Mesodermal cell (in vitro differentiated cells): ENCODE data around the gene GDPGP1.

Experiments used
- H3K27ac ChIP-seq: 2 replicates; pipeline ENCODE4 v1.7.0; 2013; ENCODE audit warnings: mild to moderate bottlenecking, low read depth, low read length, moderate library complexity; ENCODE audit not compliant: severe bottlenecking
- H3K36me3 ChIP-seq: 2 replicates; pipeline ENCODE4 v1.7.1; 2013; ENCODE audit warnings: mild to moderate bottlenecking, low read length, moderate library complexity; ENCODE audit not compliant: control insufficient read depth, insufficient read depth
- H3K4me1 ChIP-seq: one replicate; pipeline ENCODE4 v1.7.1; 2013; ENCODE audit warnings: mild to moderate bottlenecking, low read length; ENCODE audit not compliant: insufficient read depth, control insufficient read depth, poor library complexity, severe bottlenecking
- H3K4me3 ChIP-seq: 2 replicates; pipeline ENCODE4 v1.7.0; 2013; ENCODE audit warnings: low read length, control low read depth, mild to moderate bottlenecking; ENCODE audit not compliant: insufficient read depth, poor library complexity, severe bottlenecking; ENCODE audit errors: extremely low read depth
- H3K9me3 ChIP-seq: 2 replicates; pipeline ENCODE4 v1.7.1; 2013; ENCODE audit warnings: mild to moderate bottlenecking, low read length, moderate library complexity; ENCODE audit not compliant: control insufficient read depth
- WGBS, 2 experiments: methylation state at CpG; one replicate each; pipeline ENCODE4 v1.1.5; 2013; ENCODE audit warnings: missing lambda C conversion rate in 2 of 2; ENCODE audit not compliant: insufficient coverage in 2 of 2; 5-methylcytosine and 5-hydroxymethylcytosine counted together

The GDPGP1 gene

DNA sequence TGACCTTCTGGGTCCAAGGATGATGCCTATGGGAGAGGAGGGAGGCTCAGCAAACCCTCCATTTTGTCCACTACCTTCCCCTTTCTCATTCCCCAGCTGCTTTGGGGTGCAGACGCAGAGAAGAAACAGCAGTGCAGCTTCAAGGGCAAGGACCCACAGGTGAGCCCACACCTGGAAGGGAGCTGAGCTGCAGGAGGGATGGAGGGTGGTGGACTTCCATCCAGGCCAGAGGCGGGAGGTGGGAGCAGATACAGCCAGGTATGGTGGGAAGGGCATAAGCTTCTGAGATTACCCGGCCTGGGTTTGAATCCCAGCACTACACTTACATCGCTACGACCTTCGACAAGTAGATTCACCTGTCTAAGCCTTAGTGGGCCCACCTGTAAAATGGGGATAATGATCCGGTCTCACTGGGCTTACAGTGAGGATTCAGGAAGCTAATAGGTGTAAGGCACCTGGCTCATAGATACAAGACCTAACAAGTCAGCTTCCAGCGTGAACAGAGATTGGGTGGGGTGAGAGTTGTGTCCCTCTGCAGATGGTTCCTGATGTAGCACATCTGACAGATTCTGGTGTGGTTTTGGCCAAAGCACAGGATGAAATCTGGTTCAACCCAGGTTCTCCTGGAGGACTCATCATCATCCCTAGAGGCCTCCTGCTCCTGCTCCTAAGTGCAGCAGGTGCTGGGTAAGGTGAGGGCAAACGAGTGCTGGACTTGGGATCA, 16.2 kb upstream of the GDPGP1 start:
- no peak overlapping the region for H3K4me3 ChIP-seq
- no peaks in the 10 kb centered on the region for H3K9me3 ChIP-seq
- H3K4me1 ChIP-seq = peaks cover 6% of the 10 kb centered on the region
- H3K27ac ChIP-seq = no peak overlapping the region
- H3K36me3 ChIP-seq = peaks cover 9% of the 10 kb centered on the region
- WGBS, 2 experiments = 95 to 96% methylated on average over 8 of the region's 9 CpGs

DNA sequence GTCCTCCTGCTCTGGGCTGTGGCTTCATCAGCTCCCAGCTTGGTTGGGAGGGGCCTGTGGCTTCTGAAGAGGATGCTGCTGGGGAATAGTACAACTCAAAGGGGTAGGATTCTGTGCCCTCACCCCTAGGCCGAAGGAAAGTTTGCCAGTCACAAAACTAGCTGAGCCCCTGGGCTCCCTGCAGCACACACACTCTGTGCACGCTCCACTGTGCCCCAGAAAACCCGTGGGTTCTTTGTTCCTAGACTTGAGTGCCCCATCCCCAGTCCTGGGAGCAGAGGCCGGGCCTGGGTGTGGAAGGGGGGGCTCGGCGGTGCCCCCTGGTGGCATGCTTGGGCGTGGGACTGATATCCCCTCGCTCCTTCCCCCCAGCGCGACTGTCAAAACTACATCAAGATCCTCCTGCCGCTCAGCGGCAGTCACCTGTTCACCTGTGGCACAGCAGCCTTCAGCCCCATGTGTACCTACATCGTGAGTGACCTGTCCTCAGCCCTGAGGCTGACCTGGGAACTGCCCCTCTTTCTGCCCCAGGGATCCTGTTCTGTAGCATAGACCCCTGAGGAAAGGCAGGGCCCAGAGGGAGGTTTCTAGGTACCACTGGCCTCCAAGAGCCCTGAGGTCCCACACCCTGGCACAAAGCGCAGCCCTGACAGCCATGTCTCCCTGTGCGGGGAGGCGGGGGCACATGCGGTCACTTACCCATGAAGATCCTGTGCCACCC, 14.4 kb upstream of the GDPGP1 start:
- Histone ChIP-seq H3K27ac (no peak overlapping the region), H3K4me1 (no peaks in the 10 kb centered on the region), H3K36me3 (peaks cover 21% of the 10 kb centered on the region), H3K4me3 (no peak overlapping the region), H3K9me3 (no peaks in the 10 kb centered on the region)
- WGBS, 2 experiments = 58% methylated on average over 15 to 17 of the region's 17 CpGs

DNA sequence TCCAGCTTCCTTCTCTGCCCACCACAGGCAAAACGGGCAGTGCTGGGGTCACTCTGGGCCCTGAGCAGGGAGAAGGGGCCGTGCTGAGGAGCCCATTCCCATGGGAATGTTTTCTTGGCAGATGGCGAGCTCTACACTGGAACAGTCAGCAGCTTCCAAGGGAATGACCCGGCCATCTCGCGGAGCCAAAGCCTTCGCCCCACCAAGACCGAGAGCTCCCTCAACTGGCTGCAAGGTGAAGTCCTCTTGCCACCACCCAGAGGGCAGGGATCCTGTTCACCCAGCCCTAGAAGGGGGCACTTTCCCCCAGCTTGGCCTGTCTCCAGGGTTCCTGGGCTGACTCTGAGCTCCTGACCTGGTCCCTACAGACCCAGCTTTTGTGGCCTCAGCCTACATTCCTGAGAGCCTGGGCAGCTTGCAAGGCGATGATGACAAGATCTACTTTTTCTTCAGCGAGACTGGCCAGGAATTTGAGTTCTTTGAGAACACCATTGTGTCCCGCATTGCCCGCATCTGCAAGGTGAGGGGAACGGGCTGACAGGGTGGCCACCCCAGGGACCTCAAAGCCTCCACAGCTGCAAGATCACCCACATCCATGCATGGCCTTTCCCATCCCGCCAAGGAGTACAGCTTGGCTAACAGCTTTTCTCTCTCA, 12.6 kb upstream of the GDPGP1 start:
- Histone ChIP-seq H3K4me1 (no peaks in the 10 kb centered on the region), H3K27ac (no peak overlapping the region), H3K36me3 (peaks cover 35% of the 10 kb centered on the region), H3K9me3 (no peaks in the 10 kb centered on the region), H3K4me3 (no peak overlapping the region)
- 68 to 72% methylated on average over 11 to 14 of the region's 14 CpGs for WGBS, 2 experiments

DNA sequence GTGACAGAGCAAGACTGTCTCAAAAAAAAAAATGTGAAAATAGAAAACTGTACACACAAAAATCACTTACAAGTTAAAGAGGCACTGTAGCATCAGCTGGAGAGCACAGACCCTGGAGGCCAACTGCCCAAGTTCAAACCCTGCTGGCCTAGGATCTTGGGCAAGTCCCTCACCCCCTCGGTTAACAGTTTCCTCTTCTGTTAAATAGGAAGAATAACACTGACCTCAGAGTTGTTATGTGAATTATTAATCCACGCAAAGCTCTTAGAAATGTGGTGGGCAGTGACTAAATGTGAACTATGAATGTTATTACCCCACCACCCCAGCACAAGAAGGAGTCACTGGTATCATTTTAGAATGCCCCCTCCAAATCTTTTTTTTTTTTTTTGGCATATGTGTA, 11.5 kb upstream of the GDPGP1 start:
- H3K4me3 ChIP-seq = no peak overlapping the region
- no peak overlapping the region for H3K27ac ChIP-seq
- peaks cover 43% of the 10 kb centered on the region for H3K36me3 ChIP-seq
- no peaks in the 10 kb centered on the region for H3K4me1 ChIP-seq
- no CpG with 5 or more reads among the region's 2 CpGs for WGBS, 2 experiments
- H3K9me3 ChIP-seq = no peaks in the 10 kb centered on the region

DNA sequence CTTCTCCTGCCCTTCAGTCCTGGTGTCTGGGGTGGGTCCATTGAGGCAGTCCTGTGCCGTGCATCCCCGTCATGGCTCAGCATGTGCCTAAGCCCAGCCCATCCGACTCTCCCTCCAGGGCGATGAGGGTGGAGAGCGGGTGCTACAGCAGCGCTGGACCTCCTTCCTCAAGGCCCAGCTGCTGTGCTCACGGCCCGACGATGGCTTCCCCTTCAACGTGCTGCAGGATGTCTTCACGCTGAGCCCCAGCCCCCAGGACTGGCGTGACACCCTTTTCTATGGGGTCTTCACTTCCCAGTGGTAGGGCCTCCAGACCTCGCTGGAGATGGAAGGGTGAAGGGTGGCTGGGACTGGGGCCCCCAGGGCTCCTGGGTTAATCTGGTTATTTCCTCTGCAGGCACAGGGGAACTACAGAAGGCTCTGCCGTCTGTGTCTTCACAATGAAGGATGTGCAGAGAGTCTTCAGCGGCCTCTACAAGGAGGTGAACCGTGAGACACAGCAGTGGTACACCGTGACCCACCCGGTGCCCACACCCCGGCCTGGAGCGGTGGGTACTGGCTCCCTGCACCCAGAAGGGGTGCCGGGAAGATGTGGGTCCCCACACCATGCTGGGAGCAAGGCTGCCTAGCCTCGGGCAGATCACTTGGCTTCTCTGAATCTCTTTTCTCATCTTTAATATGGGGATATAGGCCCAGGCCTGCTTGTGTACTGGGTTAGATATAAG, 10.4 kb upstream of the GDPGP1 start:
- no peak overlapping the region for H3K27ac ChIP-seq
- H3K36me3 ChIP-seq = peaks cover 51% of the 10 kb centered on the region
- H3K4me1 ChIP-seq = no peaks in the 10 kb centered on the region
- no peaks in the 10 kb centered on the region for H3K9me3 ChIP-seq
- WGBS, 2 experiments = 95 to 97% methylated on average over 17 to 21 of the region's 22 CpGs
- H3K4me3 ChIP-seq = no peak overlapping the region

DNA sequence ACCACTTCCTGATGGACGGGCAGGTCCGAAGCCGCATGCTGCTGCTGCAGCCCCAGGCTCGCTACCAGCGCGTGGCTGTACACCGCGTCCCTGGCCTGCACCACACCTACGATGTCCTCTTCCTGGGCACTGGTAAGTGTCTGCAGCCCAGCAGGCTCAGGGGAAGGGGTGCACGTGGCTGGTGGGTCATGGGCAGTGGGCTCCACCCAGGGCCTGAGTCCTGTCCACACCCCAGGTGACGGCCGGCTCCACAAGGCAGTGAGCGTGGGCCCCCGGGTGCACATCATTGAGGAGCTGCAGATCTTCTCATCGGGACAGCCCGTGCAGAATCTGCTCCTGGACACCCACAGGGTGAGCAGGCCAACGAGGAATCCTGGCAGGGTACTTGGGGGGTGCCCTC, 9.0 kb upstream of the GDPGP1 start:
- H3K4me1 ChIP-seq = no peaks in the 10 kb centered on the region
- H3K4me3 ChIP-seq = no peak overlapping the region
- H3K27ac ChIP-seq = no peak overlapping the region
- peaks cover 65% of the 10 kb centered on the region for H3K36me3 ChIP-seq
- no peaks in the 10 kb centered on the region for H3K9me3 ChIP-seq
- WGBS, 2 experiments = 95 to 97% methylated on average over 7 to 16 of the region's 17 CpGs

DNA sequence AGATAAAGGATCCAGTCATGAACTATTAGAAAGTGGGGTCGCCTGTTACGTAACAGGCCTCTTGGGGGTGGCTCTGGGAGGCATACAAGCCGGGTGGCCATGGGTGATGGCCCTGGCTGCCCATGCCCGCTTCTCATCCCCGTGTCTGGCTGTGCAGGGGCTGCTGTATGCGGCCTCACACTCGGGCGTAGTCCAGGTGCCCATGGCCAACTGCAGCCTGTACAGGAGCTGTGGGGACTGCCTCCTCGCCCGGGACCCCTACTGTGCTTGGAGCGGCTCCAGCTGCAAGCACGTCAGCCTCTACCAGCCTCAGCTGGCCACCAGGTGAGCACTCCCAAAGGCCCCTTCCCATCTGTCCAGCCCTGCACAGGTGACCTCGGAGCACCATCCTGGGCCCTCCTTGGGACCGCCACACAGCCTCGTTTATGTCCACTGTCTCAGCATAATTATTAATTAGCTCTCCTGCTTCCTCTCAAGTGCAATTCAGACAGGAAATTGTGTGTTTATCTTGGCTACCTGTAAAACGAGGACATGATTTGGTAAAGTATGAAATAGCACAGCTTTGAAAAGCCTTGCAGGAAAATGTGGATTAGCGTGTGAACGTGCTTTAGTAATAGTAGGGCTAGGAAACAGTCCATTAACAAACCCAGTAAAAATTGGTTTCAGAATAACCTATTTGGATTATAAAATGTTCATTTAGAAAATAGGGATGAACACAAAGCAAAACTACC, 8.3 kb upstream of the GDPGP1 start:
- peaks cover 71% of the 10 kb centered on the region for H3K36me3 ChIP-seq
- no peaks in the 10 kb centered on the region for H3K4me1 ChIP-seq
- no peak overlapping the region for H3K4me3 ChIP-seq
- no peak overlapping the region for H3K27ac ChIP-seq
- H3K9me3 ChIP-seq = no peaks in the 10 kb centered on the region
- 96 to 98% methylated on average over 14 to 15 of the region's 18 CpGs for WGBS, 2 experiments

DNA sequence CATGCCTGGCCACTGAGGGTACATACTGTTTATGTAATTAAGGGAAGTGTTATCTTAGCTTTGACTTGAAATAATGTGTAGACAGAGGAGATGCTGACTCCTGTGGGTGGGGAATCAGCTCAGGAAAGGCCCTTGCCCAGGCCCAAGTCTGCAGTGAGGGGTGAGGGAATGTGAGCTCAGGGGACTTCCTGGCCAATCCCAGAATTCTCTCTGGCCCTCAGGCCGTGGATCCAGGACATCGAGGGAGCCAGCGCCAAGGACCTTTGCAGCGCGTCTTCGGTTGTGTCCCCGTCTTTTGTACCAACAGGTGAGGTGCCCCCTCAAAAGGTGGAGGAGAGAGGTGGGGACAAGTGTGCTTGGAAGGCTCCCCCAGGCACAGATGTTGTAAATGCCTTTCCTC, 6.7 kb upstream of the GDPGP1 start:
- H3K36me3 ChIP-seq = peaks cover 82% of the 10 kb centered on the region
- H3K4me3 ChIP-seq = no peak overlapping the region
- H3K27ac ChIP-seq = no peak overlapping the region
- no peaks in the 10 kb centered on the region for H3K9me3 ChIP-seq
- 86 to 94% methylated on average over 5 to 7 of the region's 7 CpGs for WGBS, 2 experiments
- H3K4me1 ChIP-seq = peaks cover 4% of the 10 kb centered on the region

DNA sequence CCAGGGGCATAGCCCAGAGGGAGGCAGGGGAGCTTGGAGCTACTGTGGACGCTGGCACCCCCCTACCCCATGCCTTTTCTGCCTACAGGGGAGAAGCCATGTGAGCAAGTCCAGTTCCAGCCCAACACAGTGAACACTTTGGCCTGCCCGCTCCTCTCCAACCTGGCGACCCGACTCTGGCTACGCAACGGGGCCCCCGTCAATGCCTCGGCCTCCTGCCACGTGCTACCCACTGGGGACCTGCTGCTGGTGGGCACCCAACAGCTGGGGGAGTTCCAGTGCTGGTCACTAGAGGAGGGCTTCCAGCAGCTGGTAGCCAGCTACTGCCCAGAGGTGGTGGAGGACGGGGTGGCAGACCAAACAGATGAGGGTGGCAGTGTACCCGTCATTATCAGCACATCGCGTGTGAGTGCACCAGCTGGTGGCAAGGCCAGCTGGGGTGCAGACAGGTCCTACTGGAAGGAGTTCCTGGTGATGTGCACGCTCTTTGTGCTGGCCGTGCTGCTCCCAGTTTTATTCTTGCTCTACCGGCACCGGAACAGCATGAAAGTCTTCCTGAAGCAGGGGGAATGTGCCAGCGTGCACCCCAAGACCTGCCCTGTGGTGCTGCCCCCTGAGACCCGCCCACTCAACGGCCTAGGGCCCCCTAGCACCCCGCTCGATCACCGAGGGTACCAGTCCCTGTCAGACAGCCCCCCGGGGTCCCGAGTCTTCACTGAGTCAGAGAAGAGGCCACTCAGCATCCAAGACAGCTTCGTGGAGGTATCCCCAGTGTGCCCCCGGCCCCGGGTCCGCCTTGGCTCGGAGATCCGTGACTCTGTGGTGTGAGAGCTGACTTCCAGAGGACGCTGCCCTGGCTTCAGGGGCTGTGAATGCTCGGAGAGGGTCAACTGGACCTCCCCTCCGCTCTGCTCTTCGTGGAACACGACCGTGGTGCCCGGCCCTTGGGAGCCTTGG, 5.9 kb upstream of the GDPGP1 start:
- Histone ChIP-seq H3K36me3 (peaks cover 82% of the 10 kb centered on the region), H3K27ac (no peak overlapping the region), H3K4me1 (peaks cover 4% of the 10 kb centered on the region), H3K4me3 (no peak overlapping the region), H3K9me3 (no peaks in the 10 kb centered on the region)
- 95 to 96% methylated on average over 33 to 37 of the region's 38 CpGs for WGBS, 2 experiments
